ENCODE results near the gene EPHA4.

The EPHA4 gene

DNA sequence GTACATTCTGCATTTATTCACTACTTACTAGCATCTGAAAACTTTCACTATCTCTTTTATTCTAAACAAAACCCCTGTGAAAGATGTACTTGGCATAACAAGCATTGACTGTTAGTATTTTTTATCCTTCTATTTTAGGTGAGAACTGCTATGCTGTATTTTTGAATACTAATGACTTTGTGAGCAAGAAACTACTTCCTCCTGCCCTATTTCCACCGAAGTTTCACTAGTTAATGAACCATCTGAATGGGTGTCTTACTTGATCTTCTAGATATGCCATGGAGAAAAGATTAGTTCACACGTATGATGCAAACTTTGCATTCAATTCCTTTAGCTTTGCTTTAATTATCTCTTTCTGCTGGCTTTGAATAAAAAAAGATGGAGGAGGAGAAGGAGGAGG lies 68.1 kb downstream of the EPHA4 start:
- no peak for DNase-seq (ENCODE audit: low read depth)

DNA sequence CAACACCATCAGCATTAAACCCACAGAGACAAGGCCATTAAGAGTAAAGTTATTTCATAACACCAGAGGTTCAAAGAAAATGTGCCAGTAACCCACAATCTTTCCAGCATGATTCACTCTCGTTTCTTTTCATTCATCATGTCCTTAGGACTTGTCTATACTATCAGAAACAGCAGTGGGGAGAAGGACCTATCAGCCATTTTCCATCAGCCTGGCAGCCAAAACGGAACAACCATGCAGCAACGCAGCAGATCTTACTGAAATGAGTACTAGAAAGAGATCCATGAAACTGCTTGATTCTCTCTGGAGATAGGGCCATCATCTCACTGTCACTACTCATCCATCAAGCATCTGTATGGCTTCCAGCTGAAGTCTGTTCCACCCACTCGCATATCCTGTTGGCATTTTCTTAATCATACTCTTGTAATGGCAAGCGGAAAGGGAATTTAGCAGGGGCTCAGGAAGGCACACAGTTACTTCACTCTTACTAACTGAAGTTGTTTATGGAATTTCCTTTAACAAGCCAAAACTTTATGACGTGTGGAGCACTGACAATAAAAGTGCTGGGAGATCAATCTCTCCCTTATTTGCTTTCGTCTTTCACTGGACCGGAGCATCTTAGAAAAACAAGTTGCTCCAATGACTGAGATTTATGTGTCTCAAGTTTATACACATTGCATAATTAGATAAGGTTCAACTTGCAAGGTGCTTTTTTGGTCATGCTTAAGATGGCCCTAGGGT lies 69.7 kb downstream of the EPHA4 start:
- DNase-seq (ENCODE audit: low read depth), result no peak

DNA sequence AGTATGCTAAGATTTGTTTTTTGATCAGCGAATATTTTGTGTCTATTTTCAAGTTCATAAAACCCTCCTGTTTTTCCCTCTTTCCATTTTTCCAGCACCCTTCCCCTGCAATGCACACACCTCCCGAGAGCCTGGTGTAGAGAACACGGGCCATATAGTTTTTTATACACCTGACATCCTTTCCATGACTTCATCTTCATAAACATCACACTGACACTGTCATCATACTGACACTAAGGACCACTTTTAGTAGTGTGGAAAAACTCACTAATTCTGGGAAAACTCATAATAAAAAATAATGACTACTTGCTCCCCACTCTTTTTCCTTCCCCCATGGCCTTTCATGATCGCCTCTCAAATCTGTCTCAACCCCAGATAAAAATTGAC lies 70.2 kb downstream of the EPHA4 start:
- DNase-seq (ENCODE audit: low read depth), result no peak

DNA sequence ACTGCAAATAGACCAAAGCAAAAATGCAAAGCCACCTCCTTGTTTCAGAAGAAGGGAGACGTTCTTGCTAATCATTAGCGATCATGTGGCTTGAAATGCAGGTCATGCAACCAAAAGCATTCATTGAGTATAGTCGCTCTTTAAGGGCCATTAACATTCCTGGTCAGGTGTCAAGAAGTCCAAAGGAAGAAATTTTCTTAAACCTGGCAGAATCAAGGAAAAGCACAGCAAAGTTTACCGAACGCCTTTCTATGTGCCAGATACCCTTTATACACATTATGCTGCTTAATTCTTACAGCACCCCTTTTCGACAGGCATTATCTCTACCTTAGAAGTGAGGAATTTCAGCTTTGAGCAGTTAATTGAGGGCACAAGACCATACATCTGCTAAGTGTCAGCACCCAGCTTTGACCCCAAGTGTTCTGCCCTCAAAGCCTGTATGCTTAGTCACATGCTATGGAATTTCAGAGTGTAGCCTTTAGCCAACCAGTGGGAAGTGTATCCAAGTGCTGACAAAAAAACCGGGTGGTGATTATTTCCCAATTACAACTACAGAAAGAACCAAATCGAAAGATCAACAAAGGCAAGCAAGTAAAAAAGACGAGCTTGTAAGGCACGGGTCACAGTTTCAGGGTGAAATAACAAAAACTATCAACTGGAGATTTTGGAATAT lies 70.8 kb downstream of the EPHA4 start:
- no peak for DNase-seq (ENCODE audit: low read depth)

DNA sequence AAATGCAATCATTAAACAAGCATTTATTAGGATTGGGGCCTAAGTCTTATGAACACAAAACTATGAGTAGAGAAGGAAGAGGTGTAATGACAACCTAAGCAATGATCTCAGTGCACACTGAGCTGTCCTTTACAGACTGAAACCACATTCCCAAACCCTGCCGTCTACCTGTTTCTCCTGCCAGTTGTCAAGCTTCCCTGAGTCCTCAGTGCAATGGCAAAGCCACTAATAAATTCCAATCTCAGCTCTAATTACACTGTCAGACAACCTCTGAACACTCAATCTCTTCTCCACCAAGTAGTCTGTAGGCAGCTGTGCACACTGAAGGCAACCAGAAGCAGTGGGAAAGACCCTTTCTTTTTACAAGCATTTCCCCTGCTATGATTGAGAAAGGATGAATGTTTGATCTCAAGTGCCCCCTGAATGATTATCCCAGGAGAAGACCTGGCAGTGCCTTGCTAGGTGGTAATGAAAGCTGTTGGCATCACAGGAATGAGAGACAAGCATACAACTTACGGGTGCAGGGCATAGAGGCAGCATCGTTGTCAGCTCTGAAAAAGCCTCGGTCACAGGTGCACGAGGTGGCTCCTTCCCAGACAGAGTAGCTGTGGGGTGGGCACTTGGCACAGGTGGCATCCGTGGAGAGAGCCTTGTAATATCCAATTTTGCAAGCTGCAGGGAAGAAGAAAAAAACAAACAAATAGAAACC lies 71.4 kb downstream of the EPHA4 start:
- no peak for DNase-seq (ENCODE audit: low read depth)

DNA sequence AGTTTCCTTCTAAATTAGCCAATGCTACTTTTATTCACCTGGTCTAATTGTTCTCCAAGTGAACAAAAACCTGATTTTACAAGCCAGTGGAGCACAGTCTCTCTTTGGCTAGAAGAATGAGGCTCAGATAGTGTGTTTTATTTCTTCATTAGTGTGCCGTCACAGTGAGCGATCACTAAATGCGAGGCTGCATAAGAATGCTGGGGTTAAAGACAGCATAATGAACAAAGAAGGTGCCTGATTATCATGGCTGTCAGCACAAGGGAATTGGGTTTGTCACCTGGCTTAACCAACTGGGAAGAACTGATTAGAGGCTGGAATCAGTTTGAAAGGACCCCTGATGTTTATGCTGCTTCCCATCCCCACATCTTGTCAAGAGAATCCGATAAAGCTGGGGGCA lies 76.4 kb downstream of the EPHA4 start:
- no peak for DNase-seq (ENCODE audit: low read depth)

DNA sequence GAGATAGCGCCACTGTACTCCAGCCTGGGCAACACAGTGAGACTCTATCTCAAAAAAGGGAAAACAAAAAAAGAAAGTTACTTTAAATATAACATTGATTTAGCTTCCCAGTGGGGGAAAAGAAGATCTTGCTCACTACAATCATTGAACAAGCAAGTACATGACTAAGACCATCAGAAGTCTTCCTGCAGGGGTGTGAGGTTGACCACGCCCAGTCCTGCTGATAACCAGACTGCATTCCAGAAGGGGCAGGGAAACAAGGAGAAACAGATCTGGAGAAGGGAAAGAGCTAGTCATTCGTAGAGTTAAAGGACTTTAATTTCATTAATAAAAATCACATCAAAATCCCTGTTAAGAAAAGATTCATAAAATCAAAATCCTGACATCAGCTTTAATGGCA lies 77.5 kb downstream of the EPHA4 start:
- no peak for DNase-seq (ENCODE audit: low read depth)

DNA sequence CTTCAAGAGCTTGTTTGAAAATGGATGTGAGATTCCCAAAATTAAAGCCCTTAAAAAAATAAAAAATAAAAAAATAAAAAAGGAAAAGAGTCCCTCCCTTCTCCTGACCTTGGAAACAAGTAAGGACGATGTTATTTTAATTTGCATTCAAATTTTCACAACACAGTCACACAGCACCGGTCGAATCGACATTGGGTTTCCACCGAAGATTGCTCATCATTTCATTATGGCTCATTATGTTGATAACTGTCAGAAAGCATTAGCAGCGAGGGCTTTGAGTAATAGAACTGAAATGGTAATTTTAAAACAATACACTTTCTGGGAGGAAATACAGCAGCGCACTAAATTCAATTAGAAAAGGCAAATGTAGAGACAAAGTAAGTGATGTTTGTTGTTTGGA lies 78.7 kb downstream of the EPHA4 start:
- no peak for DNase-seq (ENCODE audit: low read depth)

DNA sequence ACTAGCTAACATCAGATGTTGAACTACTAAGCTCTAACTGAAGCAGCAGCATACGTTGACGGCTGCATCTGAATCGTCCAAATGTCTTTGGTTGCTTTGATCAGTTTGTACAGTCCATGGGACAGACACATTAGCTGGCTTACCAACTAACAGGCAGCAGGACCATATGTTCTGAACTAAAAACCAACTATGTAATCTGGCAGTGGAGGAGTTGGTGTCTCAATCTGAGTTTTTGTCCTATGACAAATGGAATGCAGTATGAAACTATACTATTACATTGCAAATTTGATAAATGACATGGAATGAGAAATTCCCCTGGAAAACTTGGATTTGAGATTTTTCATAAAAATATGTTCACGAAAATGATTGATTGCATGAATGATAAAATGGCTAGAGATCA lies 79.5 kb downstream of the EPHA4 start:
- no peak for DNase-seq (ENCODE audit: low read depth)

DNA sequence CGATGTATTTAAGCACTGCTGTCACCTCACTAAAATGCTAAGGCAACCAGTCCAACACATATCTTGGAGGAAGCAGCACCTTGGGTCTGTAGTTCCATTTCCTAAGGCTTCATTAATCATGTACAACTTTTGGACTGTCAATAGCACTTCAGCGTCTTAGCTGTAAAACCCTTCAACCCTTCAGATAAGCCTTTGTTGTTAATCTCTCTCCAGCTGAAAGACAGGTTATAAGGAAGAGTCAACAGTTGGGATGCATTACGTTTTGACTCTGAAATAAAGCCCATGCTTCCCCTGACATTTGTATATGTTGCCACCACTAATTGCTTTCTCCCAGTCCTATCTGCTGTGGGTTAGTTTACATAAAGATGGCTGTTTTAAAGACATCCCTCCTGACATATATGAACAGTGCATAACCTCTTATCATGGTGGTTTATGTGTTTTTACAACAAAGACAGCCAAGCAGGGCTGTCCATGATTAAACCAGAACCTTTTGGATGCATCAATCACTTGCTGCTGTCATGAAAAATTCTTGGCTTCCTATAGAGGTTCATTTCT lies 81.5 kb downstream of the EPHA4 start:
- no peak for DNase-seq (ENCODE audit: low read depth)

DNA sequence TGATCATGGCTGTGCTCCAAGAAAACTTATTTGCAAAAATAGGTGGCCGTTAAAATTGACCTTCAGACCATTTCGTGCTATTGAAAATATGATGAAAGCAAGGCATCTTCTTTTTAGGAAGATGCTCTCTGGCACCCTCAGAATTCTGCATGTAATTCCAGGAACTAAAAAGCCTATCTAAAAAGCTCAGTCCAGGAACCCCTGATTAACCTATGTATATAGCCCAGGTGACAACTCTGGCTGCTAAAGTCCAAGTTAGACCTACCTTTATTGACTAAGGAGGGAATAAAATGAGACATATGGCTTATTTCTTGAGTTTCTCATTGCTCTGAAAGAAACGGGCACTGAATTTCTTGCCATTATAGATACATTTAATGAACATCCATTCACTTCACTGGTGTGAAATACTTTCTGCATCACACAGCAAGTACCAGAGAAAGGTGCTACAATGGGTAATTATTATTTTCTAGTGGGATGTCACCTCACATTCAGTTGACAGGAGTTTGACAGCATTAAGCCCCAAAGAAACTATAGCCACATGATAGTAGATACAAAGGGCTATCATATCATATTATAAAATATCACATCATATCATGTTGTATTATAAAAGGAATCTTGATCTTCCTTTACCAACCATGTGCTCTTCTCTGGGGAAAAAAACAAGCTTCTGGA lies 83.8 kb downstream of the EPHA4 start:
- DNase-seq (ENCODE audit: low read depth), result no peak

DNA sequence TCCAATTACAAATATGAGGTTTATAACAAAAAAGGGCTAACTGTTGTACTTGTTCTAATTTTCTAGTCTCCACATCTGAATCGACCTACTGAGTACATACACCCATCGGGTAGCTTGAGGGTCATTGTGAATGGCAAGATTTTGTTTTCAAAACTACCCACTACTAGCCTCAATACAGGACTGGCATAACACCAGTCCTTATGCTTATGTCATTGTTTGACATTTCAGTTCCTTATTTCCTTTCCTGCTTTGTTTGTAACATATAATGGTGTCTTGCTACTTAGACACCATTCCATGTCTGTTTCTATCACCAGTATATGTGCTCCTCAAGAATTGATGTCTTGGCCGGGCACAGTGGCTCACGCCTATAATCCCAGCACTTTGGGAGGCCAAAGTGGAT lies 86.0 kb downstream of the EPHA4 start:
- DNase-seq (ENCODE audit: low read depth), result no peak

DNA sequence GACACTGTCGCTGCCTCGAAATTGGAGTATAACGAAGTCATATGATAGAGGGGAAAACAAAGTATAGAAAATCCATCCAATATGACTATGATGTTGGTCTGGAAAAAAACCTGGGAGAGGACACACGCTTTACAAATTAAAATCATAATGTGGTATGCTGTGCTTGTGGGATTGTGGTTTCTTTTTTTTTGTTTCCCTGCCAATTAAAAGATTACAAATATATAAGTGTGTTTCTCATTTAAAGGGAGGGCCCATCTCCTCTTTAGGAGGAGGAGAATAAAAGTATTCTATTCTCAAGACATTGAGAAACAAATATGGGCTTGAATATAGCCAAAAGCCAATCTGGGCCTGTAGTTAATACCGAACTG lies 86.6 kb downstream of the EPHA4 start:
- no peak for DNase-seq (ENCODE audit: low read depth)

DNA sequence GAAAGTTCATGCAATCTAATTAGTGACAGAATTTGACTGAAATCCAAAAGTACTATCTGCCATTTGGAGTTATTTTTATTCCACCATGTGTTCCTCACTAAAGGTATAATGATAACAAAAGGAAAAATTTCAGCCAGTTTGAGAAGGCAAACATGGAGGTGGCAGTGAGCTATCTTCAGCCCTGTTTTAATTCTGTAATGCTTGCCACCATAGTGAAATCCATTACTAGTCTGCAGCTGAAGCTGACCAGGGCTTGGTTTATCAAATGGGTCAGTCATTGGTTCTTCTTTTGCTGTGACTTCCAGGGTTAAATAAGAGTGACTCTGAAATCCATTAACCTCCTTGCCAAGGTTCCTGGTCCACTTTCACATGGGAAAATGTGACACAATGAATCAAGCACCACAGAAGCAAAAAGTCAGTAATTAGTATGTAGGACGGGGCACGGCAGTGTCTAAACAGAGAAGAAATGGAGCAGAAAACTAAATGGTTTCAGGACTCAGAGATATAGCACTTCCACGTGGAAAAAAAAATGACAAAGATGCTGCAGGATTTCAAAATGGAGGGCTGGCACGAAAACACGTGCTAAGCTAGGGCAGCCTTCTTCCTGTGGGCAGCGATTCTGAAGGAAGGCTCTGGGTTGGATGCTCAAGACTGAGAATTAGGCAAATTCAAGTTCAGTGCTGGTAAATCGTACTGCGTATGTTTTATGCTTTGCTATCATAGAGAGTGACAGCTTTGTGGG lies 87.2 kb downstream of the EPHA4 start:
- no peak for DNase-seq (ENCODE audit: low read depth)

DNA sequence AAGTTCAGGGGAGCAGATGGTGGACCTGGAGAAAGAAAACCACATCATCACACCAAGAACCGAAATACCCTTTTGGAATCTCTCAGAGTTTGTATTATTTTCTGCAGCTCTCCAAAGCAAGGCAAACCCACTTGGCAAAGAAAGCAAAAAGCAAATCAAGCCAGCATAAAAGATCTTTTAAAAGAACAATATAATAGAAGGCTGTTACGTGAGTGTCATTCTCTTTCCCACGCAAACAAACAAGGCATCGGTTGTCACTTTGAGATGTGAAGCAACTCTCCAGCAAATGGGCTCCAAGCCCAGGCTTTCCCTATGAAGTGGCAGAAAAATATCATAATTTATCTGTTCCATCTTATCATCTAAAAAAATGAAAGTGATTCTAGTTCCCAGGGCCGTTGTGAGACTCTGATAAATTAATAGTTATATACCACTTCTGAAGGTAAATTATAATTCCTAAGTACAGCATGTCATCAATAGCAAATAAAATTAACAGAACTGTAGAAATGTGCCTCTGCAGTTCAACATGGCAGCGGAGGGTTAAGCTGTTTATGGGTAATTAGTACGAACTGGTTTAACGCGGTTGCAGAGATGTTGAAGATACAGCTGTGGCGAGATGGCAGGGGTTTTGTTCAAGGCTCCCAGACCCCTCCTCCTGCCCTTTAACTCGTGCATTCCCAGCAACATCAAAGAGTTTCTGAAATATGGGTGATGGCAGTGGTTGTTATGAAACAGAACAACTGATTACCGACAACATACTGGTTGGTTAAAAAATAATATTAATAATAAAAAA lies 89.2 kb downstream of the EPHA4 start:
- no peak for DNase-seq (ENCODE audit: low read depth)

DNA sequence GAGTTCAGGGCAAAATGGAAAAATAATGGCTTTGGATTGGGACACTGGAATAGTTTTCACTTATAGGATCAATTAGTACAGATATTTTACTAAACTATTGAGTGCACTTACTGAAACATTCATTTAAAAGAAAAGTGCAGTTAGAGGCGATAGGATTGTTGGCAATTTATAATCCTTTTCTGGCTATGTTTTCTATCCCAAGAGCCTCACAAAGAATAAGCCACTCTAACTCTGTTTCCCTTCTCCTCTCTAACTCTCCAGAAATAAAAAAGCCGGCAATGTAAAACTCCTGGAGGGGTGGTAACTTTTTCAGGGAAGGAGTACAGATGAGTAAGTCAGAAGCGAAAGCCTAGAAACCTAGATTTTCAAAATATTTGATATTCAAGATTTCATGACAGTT lies 91.3 kb downstream of the EPHA4 start:
- no peak for DNase-seq (ENCODE audit: low read depth)

DNA sequence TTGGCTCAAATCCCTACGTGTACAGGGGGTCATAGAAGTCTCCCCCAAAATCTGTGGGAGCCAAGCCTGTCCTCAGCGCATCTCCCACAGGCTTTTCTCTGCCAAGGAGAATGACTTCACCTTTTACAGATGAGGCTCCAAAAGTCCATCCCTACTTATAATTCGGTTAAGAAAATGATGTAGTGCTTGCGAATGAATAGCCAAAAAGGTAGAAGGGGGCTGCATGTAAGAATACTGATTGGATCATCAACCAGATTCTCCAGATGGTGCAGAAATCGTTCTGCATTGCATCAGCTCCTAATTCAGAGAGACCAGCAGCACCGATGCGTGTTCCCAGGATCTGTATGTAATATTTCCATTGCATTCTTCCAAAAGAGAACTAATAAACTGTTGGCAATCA lies 91.9 kb downstream of the EPHA4 start:
- DNase-seq (ENCODE audit: low read depth), result no peak

DNA sequence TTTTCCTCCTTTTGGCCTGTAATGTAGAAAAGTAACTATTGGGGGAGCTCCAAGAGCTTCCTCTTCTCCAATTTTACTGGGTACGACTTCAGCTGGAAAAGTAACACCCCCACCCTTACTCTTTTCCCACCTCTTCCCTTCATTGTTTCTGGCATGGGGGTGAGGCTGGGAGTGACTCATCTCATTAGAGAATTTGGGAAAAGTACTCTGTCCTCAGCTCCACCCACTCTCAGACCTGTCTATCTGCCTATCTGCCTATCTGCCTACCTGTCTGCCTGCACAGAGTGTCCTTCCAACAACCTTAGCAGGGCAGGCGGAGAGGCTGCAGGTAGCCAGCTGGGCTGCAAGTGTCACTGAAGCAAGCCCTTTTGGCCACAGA lies 93.6 kb downstream of the EPHA4 start:
- no peak for DNase-seq (ENCODE audit: low read depth)

DNA sequence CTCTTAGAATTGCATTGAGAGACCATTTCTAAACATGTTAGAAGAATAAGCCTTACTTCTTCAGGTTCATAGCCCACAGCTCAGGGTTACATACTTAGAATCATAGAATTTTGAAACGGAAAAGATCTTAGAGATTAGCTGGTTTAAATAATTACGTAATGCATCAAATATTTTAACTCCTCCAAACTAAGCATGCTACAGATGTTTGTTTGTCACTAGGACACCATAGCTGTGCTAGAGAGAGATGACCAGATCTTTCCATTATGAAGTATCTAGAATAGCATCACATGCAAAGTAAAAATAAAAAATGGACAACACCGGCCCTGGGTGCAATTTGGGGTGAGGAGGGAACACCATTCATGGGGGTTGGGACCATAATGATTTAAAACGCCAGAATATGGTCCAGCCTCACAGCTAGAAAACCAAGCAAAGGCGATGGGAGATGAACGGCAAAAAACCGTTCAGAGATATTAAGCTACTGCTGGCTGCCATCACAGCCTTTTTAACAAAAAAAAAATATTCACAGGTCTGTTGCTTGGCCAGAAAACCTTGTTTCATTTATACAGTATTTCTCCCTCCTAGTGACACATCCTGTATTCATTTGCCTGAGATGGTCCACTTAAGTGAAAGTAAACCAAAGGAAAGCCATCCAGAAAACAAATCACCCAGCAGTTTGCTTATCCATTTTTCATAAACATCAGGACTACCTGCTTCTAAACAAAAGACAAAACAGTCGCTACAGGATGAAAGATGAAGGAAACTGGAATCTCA lies 94.2 kb downstream of the EPHA4 start:
- no peak for DNase-seq (ENCODE audit: low read depth)

DNA sequence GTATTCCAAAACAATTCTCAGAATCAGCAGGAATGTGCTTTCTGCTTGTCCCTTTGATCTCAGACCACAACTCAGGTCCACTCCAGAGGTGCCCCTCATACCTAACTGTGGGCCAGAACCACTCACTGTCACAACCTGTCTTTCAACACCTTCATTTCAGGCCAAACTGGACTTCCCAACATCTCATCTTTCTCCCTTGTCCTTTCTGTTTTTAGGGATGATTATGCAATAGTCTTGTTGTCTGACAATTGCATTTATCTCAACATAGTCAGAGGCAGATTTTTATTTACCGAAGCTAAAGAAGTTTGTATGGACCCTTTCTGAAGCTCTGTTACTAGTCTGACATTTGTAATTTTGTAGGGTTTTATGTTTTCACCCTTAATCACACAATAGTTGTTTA lies 95.9 kb downstream of the EPHA4 start:
- no peak for DNase-seq (ENCODE audit: low read depth)

Data from CMK (cell line).